SK-N-MC (cell line): ENCODE results near the gene RIPOR1.

Source experiments
- DNase-seq: peaks from one replicate; pipeline ENCODE4 v3.0.0-alpha.2; 2011; ENCODE audit warnings: low read depth, low spot score
- H3K27ac ChIP-seq: fragments of 200-600 bp; sonication (generic); 2 replicates; pipeline ENCODE4 v1.5.1; 2016; ENCODE audit warnings: mixed run types
- H3K36me3 ChIP-seq: fragments of 200-600 bp; sonication (generic); 2 replicates; pipeline ENCODE4 v1.6.1; 2017; ENCODE audit warnings: antibody characterized with exemption, low read length, mixed read lengths; ENCODE audit not compliant: insufficient read depth
- H3K4me3 ChIP-seq: fragments of 200-600 bp; sonication (generic); 2 replicates; pipeline ENCODE4 v1.5.1; 2016
- H3K9ac ChIP-seq: fragments of 200-600 bp; sonication (generic); 2 replicates; pipeline ENCODE4 v1.8.0; 2017; ENCODE audit warnings: mixed run types, mixed read lengths; ENCODE audit not compliant: insufficient read length
- H3K9me3 ChIP-seq: fragments of 200-600 bp; sonication (generic); 2 replicates; pipeline ENCODE4 v1.6.1; 2017; ENCODE audit warnings: low read depth, mild to moderate bottlenecking, antibody characterized with exemption, low read length, moderate library complexity, mixed read lengths
- EZH2 ChIP-seq: fragments of 200-600 bp; sonication (generic); IDR thresholded peaks from one replicate; pipeline ENCODE4 v1.6.1; 2017; ENCODE audit warnings: antibody characterized with exemption
- FOXP2 ChIP-seq: optimal IDR thresholded peaks from 2 replicates; pipeline ENCODE3; 2011; ENCODE audit warnings: mild to moderate bottlenecking, moderate library complexity; ENCODE audit not compliant: insufficient read depth; ENCODE audit errors: extremely low read length, control extremely low read depth
- POLR2AphosphoS5 ChIP-seq: IDR thresholded peaks from 2 replicates; pipeline ENCODE4 v1.6.1; 2012; ENCODE audit warnings: mild to moderate bottlenecking, low read depth, low read length, borderline replicate concordance

The RIPOR1 gene

GRCh38 chr16:67542464-67542863 is 13.8 kb downstream of the RIPOR1 start:
- Histone ChIP-seq H3K9me3 (no peaks in the 10 kb centered on the region), H3K9ac (no peak overlapping the region), H3K36me3 (no peaks in the 10 kb centered on the region), H3K27ac (no peak overlapping the region), H3K4me3 (no peak overlapping the region)
- DNase-seq: peak; percentile 30
- no peak for TF ChIP-seq EZH2
- TF ChIP-seq POLR2AphosphoS5: no peak
- no peak for TF ChIP-seq FOXP2

- no peak overlapping the region for H3K4me3 ChIP-seq
- H3K27ac ChIP-seq: no peak overlapping the region
- no peak overlapping the region for H3K9ac ChIP-seq
- H3K9me3 ChIP-seq: no peaks in the 10 kb centered on the region
- no peak for DNase-seq
- TF ChIP-seq POLR2AphosphoS5 (no peak), EZH2 (no peak), FOXP2 (no peak)
- H3K36me3 ChIP-seq: no peaks in the 10 kb centered on the region
These were observed 14.4 kb downstream of the RIPOR1 start for GRCh38 chr16:67543036-67543435.

GRCh38 chr16:67543582-67543981 is 15.0 kb downstream of the RIPOR1 start:
- TF ChIP-seq EZH2 (no peak), FOXP2 (no peak), POLR2AphosphoS5 (no peak)
- Histone ChIP-seq H3K27ac (no peak overlapping the region), H3K4me3 (no peak overlapping the region), H3K9me3 (no peaks in the 10 kb centered on the region), H3K36me3 (no peaks in the 10 kb centered on the region), H3K9ac (no peak overlapping the region)
- DNase-seq: no peak

GRCh38 chr16:67544329-67544841 is 15.8 kb downstream of the RIPOR1 start:
- TF ChIP-seq POLR2AphosphoS5: no peak
- TF ChIP-seq FOXP2: no peak
- no peak for TF ChIP-seq EZH2
- Histone ChIP-seq H3K36me3 (no peaks in the 10 kb centered on the region), H3K9ac (no peak overlapping the region), H3K27ac (no peak overlapping the region), H3K9me3 (no peaks in the 10 kb centered on the region), H3K4me3 (no peak overlapping the region)
- DNase-seq: no peak

- Histone ChIP-seq H3K4me3 (no peak overlapping the region), H3K9ac (no peak overlapping the region), H3K9me3 (no peaks in the 10 kb centered on the region), H3K36me3 (no peaks in the 10 kb centered on the region), H3K27ac (no peak overlapping the region)
- TF ChIP-seq FOXP2 (no peak), POLR2AphosphoS5 (no peak), EZH2 (no peak)
- no peak for DNase-seq
These were observed 16.4 kb downstream of the RIPOR1 start for GRCh38 chr16:67544844-67545664.

- no peak overlapping the region for H3K9ac ChIP-seq
- TF ChIP-seq FOXP2 (no peak), POLR2AphosphoS5 (no peak), EZH2 (no peak)
- H3K36me3 ChIP-seq: no peaks in the 10 kb centered on the region
- no peak for DNase-seq
- no peaks in the 10 kb centered on the region for H3K9me3 ChIP-seq
- H3K4me3 ChIP-seq: no peak overlapping the region
- no peak overlapping the region for H3K27ac ChIP-seq
These were observed 17.0 kb downstream of the RIPOR1 start for GRCh38 chr16:67545665-67546024.

- TF ChIP-seq FOXP2: no peak
- Histone ChIP-seq H3K27ac (no peak overlapping the region), H3K9ac (no peak overlapping the region), H3K9me3 (no peaks in the 10 kb centered on the region), H3K4me3 (no peak overlapping the region), H3K36me3 (no peaks in the 10 kb centered on the region)
- no peak for DNase-seq
These were observed 17.5 kb downstream of the RIPOR1 start for GRCh38 chr16:67546091-67546501.

GRCh38 chr16:67546761-67547422 is 18.3 kb downstream of the RIPOR1 start:
- Histone ChIP-seq H3K36me3 (no peaks in the 10 kb centered on the region), H3K9me3 (no peaks in the 10 kb centered on the region), H3K9ac (no peak overlapping the region), H3K4me3 (no peak overlapping the region), H3K27ac (no peak overlapping the region)
- TF ChIP-seq FOXP2 (no peak), POLR2AphosphoS5 (no peak), EZH2 (no peak)
- no peak for DNase-seq
